MM.1S (cell line): Measurements from ENCODE around the gene GRIK4.

Experiments used
- DNase-seq: peaks from one replicate; pipeline ENCODE4 v3.0.0-alpha.2; 2015
- H2AFZ ChIP-seq: fragments of 300-600 bp; sonication (generic); 2 replicates; pipeline ENCODE4 v1.6.0; 2016; ENCODE audit warnings: antibody characterized with exemption, low read length
- H3F3A ChIP-seq: fragments of 300-600 bp; sonication (generic); 2 replicates; pipeline ENCODE4 v1.6.1; 2016; ENCODE audit warnings: mild to moderate bottlenecking, antibody characterized with exemption, low read length, moderate library complexity, mixed read lengths; ENCODE audit not compliant: insufficient read depth
- H3K27ac ChIP-seq: fragments of 300-600 bp; sonication (generic); 2 replicates; pipeline ENCODE4 v1.5.1; 2016; ENCODE audit warnings: mild to moderate bottlenecking, low read length
- H3K27me3 ChIP-seq: fragments of 300-600 bp; sonication (generic); replicated peaks from 2 replicates; pipeline ENCODE4 v1.6.0; 2016; ENCODE audit warnings: low read length; ENCODE audit not compliant: insufficient read depth
- H3K36me3 ChIP-seq: fragments of 300-600 bp; sonication (generic); replicated peaks from 2 replicates; pipeline ENCODE4 v1.6.1; 2016; ENCODE audit warnings: mild to moderate bottlenecking, low read length, mixed read lengths; ENCODE audit not compliant: insufficient read depth
- H3K4me1 ChIP-seq: fragments of 300-600 bp; sonication (generic); 2 replicates; pipeline ENCODE4 v1.6.1; 2016; ENCODE audit warnings: low read length, mixed read lengths
- H3K4me2 ChIP-seq: fragments of 300-600 bp; sonication (generic); 2 replicates; pipeline ENCODE4 v1.6.0; 2016; ENCODE audit warnings: low read depth, low read length
- H3K4me3 ChIP-seq: fragments of 300-600 bp; sonication (generic); 2 replicates; pipeline ENCODE4 v1.5.1; 2016; ENCODE audit warnings: low read length, mixed read lengths
- H3K79me2 ChIP-seq: fragments of 300-600 bp; sonication (generic); 2 replicates; pipeline ENCODE4 v1.6.1; 2016; ENCODE audit warnings: mixed run types, low read length, mixed read lengths
- H3K9ac ChIP-seq: fragments of 300-600 bp; sonication (generic); 2 replicates; pipeline ENCODE4 v1.6.1; 2016; ENCODE audit warnings: low read length, mixed read lengths
- H3K9me2 ChIP-seq: fragments of 300-600 bp; sonication (generic); replicated peaks from 2 replicates; pipeline ENCODE4 v1.6.1; 2016; ENCODE audit warnings: mild to moderate bottlenecking, low read length, mixed read lengths; ENCODE audit not compliant: insufficient read depth
- H3K9me3 ChIP-seq: fragments of 300-600 bp; sonication (generic); replicated peaks from 2 replicates; pipeline ENCODE4 v1.6.1; 2016; ENCODE audit warnings: mild to moderate bottlenecking, low read length, mixed read lengths; ENCODE audit not compliant: insufficient read depth
- H4K20me1 ChIP-seq: fragments of 300-600 bp; sonication (generic); 2 replicates; pipeline ENCODE4 v1.6.1; 2016; ENCODE audit warnings: mild to moderate bottlenecking, low read length, moderate library complexity, mixed read lengths; ENCODE audit not compliant: insufficient read depth
- CTCF ChIP-seq: fragments of 300-600 bp; sonication (generic); IDR thresholded peaks from 2 replicates; pipeline ENCODE4 v1.5.1; 2016; ENCODE audit warnings: antibody characterized with exemption, low read length, mixed read lengths
- EZH2 ChIP-seq: fragments of 300-600 bp; sonication (generic); optimal IDR thresholded peaks from 2 replicates; pipeline ENCODE3; 2017; ENCODE audit warnings: low read depth, mild to moderate bottlenecking, antibody characterized with exemption, low read length, mixed read lengths
- EZH2phosphoT487 ChIP-seq: fragments of 300-600 bp; sonication (generic); IDR thresholded peaks from 2 replicates; pipeline ENCODE4 v1.6.1; 2018; ENCODE audit warnings: antibody characterized with exemption, low read length

GRIK4 gene

GRCh38 chr11:120998581-120998980 lies 487.0 kb downstream of the GRIK4 start:
- Histone ChIP-seq H3K79me2 (no peaks in the 10 kb centered on the region), H3K4me3 (no peak overlapping the region), H4K20me1 (no peaks in the 10 kb centered on the region), H3K9ac (no peak overlapping the region), H3K4me2 (no peak overlapping the region), H3K36me3 (no peaks in the 10 kb centered on the region), H3K9me3 (no peaks in the 10 kb centered on the region), H3K27ac (no peak overlapping the region), H3K4me1 (no peaks in the 10 kb centered on the region), H3K27me3 (no peaks in the 10 kb centered on the region), H2AFZ (no peak overlapping the region), H3F3A (no peaks in the 10 kb centered on the region), H3K9me2 (no peaks in the 10 kb centered on the region)
- DNase-seq: no peak
- TF ChIP-seq EZH2: no peak
- TF ChIP-seq CTCF: no peak
- TF ChIP-seq EZH2phosphoT487: no peak

- Histone ChIP-seq H3K9me2 (no peaks in the 10 kb centered on the region), H3K36me3 (no peaks in the 10 kb centered on the region), H3K79me2 (no peaks in the 10 kb centered on the region), H3K27me3 (no peaks in the 10 kb centered on the region), H4K20me1 (no peaks in the 10 kb centered on the region), H2AFZ (no peak overlapping the region), H3F3A (no peaks in the 10 kb centered on the region), H3K4me2 (no peak overlapping the region), H3K27ac (no peak overlapping the region), H3K9ac (no peak overlapping the region), H3K9me3 (no peaks in the 10 kb centered on the region), H3K4me3 (no peak overlapping the region), H3K4me1 (no peaks in the 10 kb centered on the region)
- DNase-seq: no peak
- TF ChIP-seq CTCF: no peak
- TF ChIP-seq EZH2phosphoT487: no peak
- no peak for TF ChIP-seq EZH2
Observed at GRCh38 chr11:121004206-121004840, 492.8 kb downstream of the GRIK4 start.

GRCh38 chr11:121006922-121007321 lies 495.4 kb downstream of the GRIK4 start:
- Histone ChIP-seq H3K4me3 (no peak overlapping the region), H3K27ac (no peak overlapping the region), H3K9me2 (no peaks in the 10 kb centered on the region), H3K36me3 (no peaks in the 10 kb centered on the region), H4K20me1 (no peaks in the 10 kb centered on the region), H3K27me3 (no peaks in the 10 kb centered on the region), H3K4me2 (no peak overlapping the region), H2AFZ (no peak overlapping the region), H3K4me1 (no peaks in the 10 kb centered on the region), H3K9me3 (no peaks in the 10 kb centered on the region), H3K9ac (no peak overlapping the region), H3K79me2 (no peaks in the 10 kb centered on the region), H3F3A (no peaks in the 10 kb centered on the region)
- no peak for TF ChIP-seq EZH2phosphoT487
- TF ChIP-seq EZH2: no peak
- TF ChIP-seq CTCF: no peak
- DNase-seq: no peak
